Memory B cell (primary cell): ENCODE results near the gene IRF7.

Experiments used
- ATAC-seq: fragments of 150-1000 bp; cut with Tn5 transposase; 2 replicates; pipeline ENCODE4 v1.10.0; 2021; ENCODE audit warnings: low read depth, mild to moderate bottlenecking, moderate library complexity
- DNase-seq, 2 donors: peaks; one replicate each; pipeline ENCODE4 v3.0.0; 2022; ENCODE audit warnings: low spot score in 2 of 2
- H3K27ac Mint-ChIP-seq: one replicate; pipeline ENCODE4 v1.8.0; 2022; ENCODE audit warnings: mild to moderate bottlenecking, moderate library complexity, mixed read lengths
- H3K27me3 Mint-ChIP-seq: one replicate; pipeline ENCODE4 v1.8.0; 2022; ENCODE audit warnings: mixed read lengths
- H3K36me3 Mint-ChIP-seq: one replicate; pipeline ENCODE4 v1.8.0; 2022; ENCODE audit warnings: mild to moderate bottlenecking, mixed read lengths
- H3K4me1 Mint-ChIP-seq: one replicate; pipeline ENCODE4 v1.8.0; 2022; ENCODE audit warnings: mixed read lengths
- H3K4me3 Mint-ChIP-seq: one replicate; pipeline ENCODE4 v1.8.0; 2022; ENCODE audit warnings: mild to moderate bottlenecking, moderate library complexity, mixed read lengths
- H3K9me3 Mint-ChIP-seq: one replicate; pipeline ENCODE4 v1.8.0; 2022; ENCODE audit warnings: mixed read lengths

IRF7 gene

GRCh38 chr11:569158-569885, 46.4 kb downstream of the IRF7 start:
- Mint-ChIP-seq H3K27ac (no peak overlapping the region), H3K4me1 (peaks cover 5% of the 10 kb centered on the region), H3K27me3 (no peaks in the 10 kb centered on the region), H3K9me3 (no peaks in the 10 kb centered on the region), H3K36me3 (no peaks in the 10 kb centered on the region), H3K4me3 (peak overlapping the region; percentile 82)
- DNase-seq, result no peak
- no peak for ATAC-seq

- Mint-ChIP-seq H3K9me3 (no peaks in the 10 kb centered on the region), H3K36me3 (peaks cover 2% of the 10 kb centered on the region), H3K4me1 (peaks cover 3% of the 10 kb centered on the region), H3K27ac (no peak overlapping the region), H3K4me3 (peak overlapping the region; percentile 82), H3K27me3 (no peaks in the 10 kb centered on the region)
- peak; percentile 90 for ATAC-seq
- DNase-seq, result peak; percentile 92 to 96
These were observed 47.2 kb downstream of the IRF7 start for GRCh38 chr11:568306-569157.

GRCh38 chr11:567629-568292, 48.0 kb downstream of the IRF7 start:
- peak overlapping the region; percentile 79 for H3K4me3 Mint-ChIP-seq

DNA sequence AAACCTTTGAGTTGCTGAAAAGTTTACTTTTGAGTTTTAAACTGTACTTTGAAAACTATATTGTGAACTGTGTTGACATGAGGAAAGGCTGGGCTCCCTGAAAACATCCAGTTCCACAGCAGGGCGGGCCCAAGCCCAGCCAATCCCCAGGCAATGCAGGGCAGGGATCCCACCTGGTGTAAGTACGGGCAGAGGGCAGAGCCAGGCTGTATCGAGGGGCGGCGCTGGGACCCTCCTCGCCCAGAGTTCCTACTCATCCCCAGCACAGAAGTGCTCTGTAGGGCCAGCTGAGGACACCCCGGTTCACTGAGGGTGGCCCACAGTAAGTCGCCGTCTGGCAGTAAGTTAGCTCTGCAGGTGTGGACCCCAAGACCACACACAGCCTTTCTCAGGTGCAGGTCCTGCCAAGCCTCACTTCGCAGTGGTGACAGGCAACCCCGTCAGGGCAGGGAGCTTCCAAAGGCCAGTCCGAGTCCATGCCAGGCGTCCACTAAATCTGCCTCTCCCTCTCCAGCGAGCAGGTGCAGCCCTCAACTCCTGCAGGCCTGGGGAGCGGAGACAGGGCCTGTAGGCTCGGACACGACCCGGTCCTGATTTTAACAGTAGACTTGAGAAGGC, 48.6 kb downstream of the IRF7 start:
- H3K27ac Mint-ChIP-seq, result no peak overlapping the region
- no peak for ATAC-seq

More at GRCh38 chr11:567629-568292, 48.0 kb downstream of the IRF7 start:
- Mint-ChIP-seq H3K27ac (no peak overlapping the region), H3K4me1 (peaks cover 3% of the 10 kb centered on the region), H3K27me3 (no peaks in the 10 kb centered on the region), H3K9me3 (no peaks in the 10 kb centered on the region), H3K36me3 (peaks cover 2% of the 10 kb centered on the region)
- no peak for DNase-seq
- ATAC-seq, result no peak

GRCh38 chr11:565921-566509, 49.7 kb downstream of the IRF7 start:
- Mint-ChIP-seq H3K27ac (no peak overlapping the region), H3K36me3 (peaks cover 2% of the 10 kb centered on the region)

More for the DNA sequence above, 48.6 kb downstream of the IRF7 start:
- H3K9me3 Mint-ChIP-seq, result no peaks in the 10 kb centered on the region
- no peak for DNase-seq
- peaks cover 2% of the 10 kb centered on the region for H3K36me3 Mint-ChIP-seq
- H3K4me1 Mint-ChIP-seq, result peaks cover 3% of the 10 kb centered on the region
- peak overlapping the region; percentile 79 for H3K4me3 Mint-ChIP-seq
- H3K27me3 Mint-ChIP-seq, result no peaks in the 10 kb centered on the region

DNA sequence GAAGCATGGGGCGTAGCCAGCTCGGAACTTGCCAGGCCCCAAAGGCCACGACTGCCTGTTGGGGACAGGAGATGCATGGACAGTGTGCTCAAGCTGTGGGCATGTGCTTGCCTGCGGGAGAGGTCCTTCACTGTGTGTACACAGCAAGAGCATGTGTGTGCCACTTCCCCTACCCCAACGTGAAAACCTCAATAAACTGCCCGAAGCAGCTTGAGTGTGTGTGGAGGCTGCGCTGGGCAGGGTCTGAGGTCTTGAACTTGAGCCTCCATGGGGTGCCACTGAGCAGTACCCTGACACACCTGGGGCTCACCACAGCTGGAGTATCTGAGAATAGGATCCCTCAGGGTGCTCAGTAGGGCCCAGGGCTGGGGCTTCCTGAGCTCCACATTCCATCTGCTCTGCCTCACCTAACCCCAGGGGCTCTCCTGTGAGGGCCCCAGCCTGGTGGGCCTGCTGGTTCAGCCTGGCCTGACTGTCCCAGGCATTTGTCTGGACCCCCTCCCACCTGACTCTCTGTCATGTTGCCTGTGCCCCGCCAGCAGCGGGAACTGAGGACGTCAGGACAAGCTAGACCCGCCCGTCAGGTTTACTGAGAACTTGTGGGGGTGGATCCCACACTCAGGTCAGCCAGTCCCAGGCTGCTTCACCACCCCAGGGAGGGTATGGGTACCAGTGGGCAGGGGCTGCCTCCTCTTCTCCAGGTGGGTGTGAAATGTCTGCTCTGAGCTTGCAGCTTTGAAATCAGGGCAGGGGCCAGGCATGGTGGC, 51.8 kb downstream of the IRF7 start:
- H3K27ac Mint-ChIP-seq, result no peak overlapping the region
- no peaks in the 10 kb centered on the region for H3K27me3 Mint-ChIP-seq
- H3K4me3 Mint-ChIP-seq, result no peak overlapping the region
- H3K4me1 Mint-ChIP-seq, result peaks cover 15% of the 10 kb centered on the region
- no peaks in the 10 kb centered on the region for H3K9me3 Mint-ChIP-seq
- DNase-seq, result no peak
- peaks cover 2% of the 10 kb centered on the region for H3K36me3 Mint-ChIP-seq
- ATAC-seq, result no peak

More at GRCh38 chr11:565921-566509, 49.7 kb downstream of the IRF7 start:
- ATAC-seq, result no peak
- no peaks in the 10 kb centered on the region for H3K9me3 Mint-ChIP-seq
- DNase-seq, result no peak
- peaks cover 7% of the 10 kb centered on the region for H3K4me1 Mint-ChIP-seq
- H3K4me3 Mint-ChIP-seq, result no peak overlapping the region
- no peaks in the 10 kb centered on the region for H3K27me3 Mint-ChIP-seq

DNA sequence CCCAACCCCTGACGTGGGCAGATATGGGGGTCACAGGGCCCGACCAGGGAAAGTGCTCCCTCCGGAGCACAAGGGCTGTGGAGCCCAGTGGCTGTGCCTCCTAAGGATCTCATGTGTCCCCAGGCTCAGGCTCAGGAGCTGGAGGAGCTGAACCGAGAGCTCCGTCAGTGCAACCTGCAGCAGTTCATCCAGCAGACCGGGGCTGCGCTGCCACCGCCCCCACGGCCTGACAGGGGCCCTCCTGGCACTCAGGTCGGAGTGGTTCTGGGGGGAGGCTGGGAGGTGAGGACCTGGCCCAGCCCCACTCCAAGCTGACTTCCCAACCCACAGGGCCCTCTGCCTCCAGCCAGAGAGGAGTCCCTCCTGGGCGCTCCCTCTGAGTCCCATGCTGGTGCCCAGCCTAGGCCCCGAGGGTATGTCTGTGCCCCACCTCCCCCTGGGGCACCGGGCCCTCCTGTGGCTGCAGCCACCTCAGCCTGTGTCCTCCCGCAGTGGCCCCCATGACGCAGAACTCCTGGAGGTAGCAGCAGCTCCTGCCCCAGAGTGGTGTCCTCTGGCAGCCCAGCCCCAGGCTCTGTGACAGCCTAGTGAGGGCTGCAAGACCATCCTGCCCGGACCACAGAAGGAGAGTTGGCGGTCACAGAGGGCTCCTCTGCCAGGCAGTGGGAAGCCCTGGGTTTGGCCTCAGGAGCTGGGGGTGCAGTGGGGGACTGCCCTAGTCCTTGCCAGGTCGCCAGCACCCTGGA, 52.5 kb downstream of the IRF7 start:
- Mint-ChIP-seq H3K4me1 (peaks cover 15% of the 10 kb centered on the region), H3K27me3 (no peaks in the 10 kb centered on the region), H3K9me3 (no peaks in the 10 kb centered on the region), H3K27ac (no peak overlapping the region), H3K36me3 (peaks cover 2% of the 10 kb centered on the region), H3K4me3 (no peak overlapping the region)
- no peak for DNase-seq
- no peak for ATAC-seq
